HUES64 (cell line): ENCODE measurements around the gene FOXP1.
"Not testable (repeated sequence)": the region's sequence is repeated elsewhere in the genome, so short reads cannot be mapped to it uniquely, and the experiment has no call there.

Experiments used
- H3K27ac ChIP-seq: 2 replicates; pipeline ENCODE4 v1.7.0; 2013; ENCODE audit warnings: low read depth, low read length, inconsistent platforms
- H3K27me3 ChIP-seq: 2 replicates; pipeline ENCODE4 v1.6.1; 2013; ENCODE audit warnings: mild to moderate bottlenecking, low read length; ENCODE audit not compliant: insufficient read depth
- H3K36me3 ChIP-seq: 2 replicates; pipeline ENCODE4 v1.6.1; 2013; ENCODE audit warnings: mild to moderate bottlenecking, low read length; ENCODE audit not compliant: insufficient read depth
- H3K4me1 ChIP-seq: 2 replicates; pipeline ENCODE4 v1.6.1; 2013; ENCODE audit warnings: mild to moderate bottlenecking, low read length, moderate library complexity; ENCODE audit not compliant: insufficient read depth
- H3K4me3 ChIP-seq: 2 replicates; pipeline ENCODE4 v1.5.1; 2013; ENCODE audit warnings: mild to moderate bottlenecking, low read length, moderate library complexity
- H3K9ac ChIP-seq: 2 replicates; pipeline ENCODE4 v1.6.1; 2013; ENCODE audit warnings: mild to moderate bottlenecking, low read depth, low read length
- H3K9me3 ChIP-seq: 2 replicates; pipeline ENCODE4 v1.6.1; 2013; ENCODE audit warnings: low read depth, low read length; ENCODE audit not compliant: insufficient read depth
- WGBS: fragments of 150-250, 120-280 bp; methylation state at CpG from one replicate; pipeline ENCODE4 v1.1.7; 2013; ENCODE audit warnings: missing lambda C conversion rate; 5-methylcytosine and 5-hydroxymethylcytosine counted together

Gene FOXP1

GRCh38 chr3:70982284-70982683 lies 601.2 kb downstream of the FOXP1 start:
- H3K4me1 ChIP-seq, result peaks cover 34% of the 10 kb centered on the region
- 100% methylated on average over 1 of the region's 1 CpG for WGBS
- H3K4me3 ChIP-seq, result no peak overlapping the region
- H3K36me3 ChIP-seq, result peaks cover 25% of the 10 kb centered on the region
- H3K9ac ChIP-seq, result no peak overlapping the region
- H3K27ac ChIP-seq, result no peak overlapping the region
- no peaks in the 10 kb centered on the region for H3K27me3 ChIP-seq
- H3K9me3 ChIP-seq, result no peaks in the 10 kb centered on the region

DNA sequence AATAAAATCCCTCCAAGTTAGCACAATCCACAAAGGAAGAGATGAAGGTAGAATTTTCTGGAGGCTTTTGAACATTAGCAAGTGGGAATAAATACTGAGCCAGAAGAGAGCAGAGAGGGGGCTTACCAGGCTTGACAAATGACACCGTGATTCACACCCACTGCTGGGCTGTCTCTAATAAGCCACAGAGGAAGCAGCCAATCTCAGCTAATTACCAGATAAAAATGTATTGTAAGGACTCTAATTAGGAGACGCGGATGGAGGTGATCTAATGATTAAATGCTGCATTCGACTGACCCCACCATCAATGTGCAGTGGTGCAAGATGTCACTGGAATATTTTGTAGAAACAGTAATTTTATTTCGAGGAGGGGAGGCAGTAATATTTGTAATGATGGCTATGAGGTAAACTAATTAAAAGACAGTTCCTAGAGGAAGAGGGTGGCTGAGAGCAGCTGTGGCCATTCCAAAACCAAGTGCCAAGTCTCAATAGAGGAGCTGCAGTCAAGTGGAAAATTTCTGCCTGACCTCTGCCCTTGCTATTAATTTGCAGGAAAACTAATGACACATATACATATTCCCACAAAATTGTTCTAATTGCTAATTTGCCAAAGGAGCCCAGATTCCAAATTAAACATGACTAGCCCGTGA lies 602.2 kb downstream of the FOXP1 start:
- Histone ChIP-seq H3K4me3 (no peak overlapping the region), H3K27me3 (no peaks in the 10 kb centered on the region), H3K27ac (no peak overlapping the region), H3K9ac (no peak overlapping the region), H3K9me3 (no peaks in the 10 kb centered on the region), H3K4me1 (peaks cover 34% of the 10 kb centered on the region), H3K36me3 (peaks cover 27% of the 10 kb centered on the region)
- WGBS, result 86% methylated on average over 6 of the region's 6 CpGs

DNA sequence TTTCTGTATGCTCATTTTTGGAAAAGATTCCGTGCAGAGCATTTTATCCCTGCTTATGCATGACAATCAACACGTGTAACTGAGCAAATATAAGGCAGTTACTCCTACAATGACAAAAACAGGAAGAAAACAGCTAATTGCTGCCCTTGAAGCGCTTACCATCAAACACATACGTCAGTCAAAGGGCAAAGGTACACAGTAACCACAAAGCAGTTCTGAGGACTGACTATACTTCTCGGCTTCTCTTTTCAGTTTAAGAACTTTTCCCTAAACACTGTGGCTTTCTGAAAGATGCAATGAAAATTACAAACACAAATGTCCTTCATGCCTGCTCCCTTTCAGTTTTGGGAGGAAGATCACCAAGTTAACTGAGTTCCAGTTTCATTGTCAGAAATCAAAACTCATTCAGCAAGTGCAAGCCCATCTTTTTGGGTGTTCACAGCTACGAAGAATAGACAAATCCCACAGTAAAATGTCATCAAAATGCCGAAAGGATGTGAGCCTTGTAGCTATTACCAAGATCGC lies 602.8 kb downstream of the FOXP1 start:
- peaks cover 34% of the 10 kb centered on the region for H3K4me1 ChIP-seq
- no peak overlapping the region for H3K9ac ChIP-seq
- peaks cover 28% of the 10 kb centered on the region for H3K36me3 ChIP-seq
- no peak overlapping the region for H3K27ac ChIP-seq
- H3K4me3 ChIP-seq, result no peak overlapping the region
- H3K27me3 ChIP-seq, result no peaks in the 10 kb centered on the region
- H3K9me3 ChIP-seq, result no peaks in the 10 kb centered on the region
- WGBS, result 92% methylated on average over 8 of the region's 8 CpGs

- H3K27ac ChIP-seq, result no peak overlapping the region
- H3K36me3 ChIP-seq, result peaks cover 25% of the 10 kb centered on the region
- H3K9ac ChIP-seq, result no peak overlapping the region
- peaks cover 34% of the 10 kb centered on the region for H3K4me1 ChIP-seq
- H3K9me3 ChIP-seq, result no peaks in the 10 kb centered on the region
- no peaks in the 10 kb centered on the region for H3K27me3 ChIP-seq
- no peak overlapping the region for H3K4me3 ChIP-seq
- WGBS, result 93% methylated on average over 7 of the region's 7 CpGs
Measured at GRCh38 chr3:70979983-70980645, 603.4 kb downstream of the FOXP1 start.

GRCh38 chr3:70977712-70978111 lies 605.8 kb downstream of the FOXP1 start:
- WGBS, result 95% methylated on average over 13 of the region's 13 CpGs
- peaks cover 20% of the 10 kb centered on the region for H3K4me1 ChIP-seq
- no peak overlapping the region for H3K4me3 ChIP-seq
- H3K9me3 ChIP-seq, result no peaks in the 10 kb centered on the region
- H3K36me3 ChIP-seq, result peaks cover 32% of the 10 kb centered on the region
- no peak overlapping the region for H3K27ac ChIP-seq
- no peak overlapping the region for H3K9ac ChIP-seq
- no peaks in the 10 kb centered on the region for H3K27me3 ChIP-seq

GRCh38 chr3:70975981-70976380 lies 607.5 kb downstream of the FOXP1 start:
- 95% methylated on average over 4 of the region's 5 CpGs for WGBS
- H3K27ac ChIP-seq, H3K9ac ChIP-seq, H3K27me3 ChIP-seq, H3K4me3 ChIP-seq, H3K9me3 ChIP-seq: not testable (repeated sequence)
- peaks cover 13% of the 10 kb centered on the region for H3K4me1 ChIP-seq
- H3K36me3 ChIP-seq, result peaks cover 32% of the 10 kb centered on the region

GRCh38 chr3:70974747-70975146 lies 608.8 kb downstream of the FOXP1 start:
- 99% methylated on average over 4 of the region's 5 CpGs for WGBS
- peaks cover 14% of the 10 kb centered on the region for H3K4me1 ChIP-seq
- no peaks in the 10 kb centered on the region for H3K9me3 ChIP-seq
- no peak overlapping the region for H3K9ac ChIP-seq
- no peak overlapping the region for H3K27ac ChIP-seq
- H3K27me3 ChIP-seq, result no peaks in the 10 kb centered on the region
- H3K4me3 ChIP-seq, result no peak overlapping the region
- H3K36me3 ChIP-seq, result peaks cover 34% of the 10 kb centered on the region

GRCh38 chr3:70973558-70973957 lies 610.0 kb downstream of the FOXP1 start:
- H3K9me3 ChIP-seq, result no peaks in the 10 kb centered on the region
- peaks cover 14% of the 10 kb centered on the region for H3K4me1 ChIP-seq
- 96% methylated on average over 6 of the region's 6 CpGs for WGBS
- no peak overlapping the region for H3K9ac ChIP-seq
- no peak overlapping the region for H3K4me3 ChIP-seq
- no peaks in the 10 kb centered on the region for H3K27me3 ChIP-seq
- H3K36me3 ChIP-seq, result peaks cover 42% of the 10 kb centered on the region
- no peak overlapping the region for H3K27ac ChIP-seq

- H3K27me3 ChIP-seq, result no peaks in the 10 kb centered on the region
- WGBS, result 97% methylated on average over 11 of the region's 11 CpGs
- no peak overlapping the region for H3K27ac ChIP-seq
- H3K36me3 ChIP-seq, result peaks cover 44% of the 10 kb centered on the region
- H3K9me3 ChIP-seq, result no peaks in the 10 kb centered on the region
- no peak overlapping the region for H3K4me3 ChIP-seq
- no peak overlapping the region for H3K9ac ChIP-seq
- H3K4me1 ChIP-seq, result peaks cover 14% of the 10 kb centered on the region
Measured at GRCh38 chr3:70972855-70973254, 610.7 kb downstream of the FOXP1 start.

GRCh38 chr3:70970952-70971351 lies 612.6 kb downstream of the FOXP1 start:
- H3K4me3 ChIP-seq, result no peak overlapping the region
- H3K9ac ChIP-seq, result no peak overlapping the region
- no peaks in the 10 kb centered on the region for H3K9me3 ChIP-seq
- WGBS, result 67% methylated on average over 6 of the region's 6 CpGs
- no peaks in the 10 kb centered on the region for H3K27me3 ChIP-seq
- H3K36me3 ChIP-seq, result peaks cover 26% of the 10 kb centered on the region
- H3K27ac ChIP-seq, result peak overlapping the region; percentile 13; the same call in 1 of the 2 replicates
- H3K4me1 ChIP-seq, result peaks cover 14% of the 10 kb centered on the region

DNA sequence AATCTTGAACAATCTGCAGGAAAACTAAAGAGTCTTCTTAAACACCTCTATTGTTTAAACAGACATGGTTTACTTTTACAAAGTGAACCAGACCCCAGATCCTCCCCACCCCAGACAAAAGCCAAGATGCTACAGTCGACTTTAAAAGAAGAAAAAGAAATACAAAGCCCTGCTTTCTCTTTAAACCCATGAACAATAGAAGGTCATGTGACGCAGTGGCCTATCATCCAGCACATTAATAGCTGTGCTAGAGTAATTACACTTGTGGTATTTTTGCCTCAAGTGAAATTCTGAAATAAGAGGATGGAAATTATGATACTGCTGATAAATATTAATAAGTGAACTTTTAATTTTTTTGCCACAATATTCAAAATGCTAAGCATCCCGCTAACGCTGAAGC lies 613.4 kb downstream of the FOXP1 start:
- Histone ChIP-seq H3K9me3 (no peaks in the 10 kb centered on the region), H3K27me3 (no peaks in the 10 kb centered on the region), H3K4me1 (peaks cover 14% of the 10 kb centered on the region), H3K27ac (no peak overlapping the region), H3K4me3 (no peak overlapping the region), H3K36me3 (peaks cover 30% of the 10 kb centered on the region), H3K9ac (no peak overlapping the region)
- WGBS, result 94% methylated on average over 4 of the region's 4 CpGs
